IgD-negative memory B cell (primary cell): ENCODE data around the gene AQP10. TPM values are rescaled to one million over a fixed set of nuclear protein-coding genes. Genes with fewer than 3 reads are reported as not detected.
"Not testable (repeated sequence)": the region's sequence is repeated elsewhere in the genome, so short reads cannot be mapped to it uniquely, and the experiment has no call there.

Experiments used
- H3K27ac Mint-ChIP-seq, 3 donors: one replicate each; pipeline ENCODE4 v1.8.0; 2020 to 2022; ENCODE audit warnings: mild to moderate bottlenecking in 3 of 3, mixed read lengths in 3 of 3, moderate library complexity in 1 of 3
- H3K27me3 Mint-ChIP-seq: one replicate; pipeline ENCODE4 v1.8.0; 2021; ENCODE audit warnings: mixed read lengths
- H3K36me3 Mint-ChIP-seq: one replicate; pipeline ENCODE4 v1.8.0; 2020; ENCODE audit warnings: mild to moderate bottlenecking, mixed read lengths
- H3K4me1 Mint-ChIP-seq, 3 donors: one replicate each; pipeline ENCODE4 v1.8.0; 2020 to 2022; ENCODE audit warnings: mixed read lengths in 3 of 3, mild to moderate bottlenecking in 1 of 3
- H3K4me3 Mint-ChIP-seq, 4 donors: one replicate each; pipeline ENCODE4 v1.8.0; 2020 to 2022; ENCODE audit warnings: mild to moderate bottlenecking in 4 of 4, mixed read lengths in 4 of 4, moderate library complexity in 3 of 4
- H3K9me3 Mint-ChIP-seq, 3 donors: one replicate each; pipeline ENCODE4 v1.8.0; 2020 to 2021; ENCODE audit warnings: mixed read lengths in 3 of 3, mild to moderate bottlenecking in 1 of 3
- polyA plus RNA-seq: library from polyadenylated mRNA; unstranded; fragments of 300-500 nt; fragmentation: Illumina TruSeq; gene quantifications from one replicate; pipeline ENCODE4 v1.2.3, GENCODE V29; 2021

AQP10 gene, protein sequence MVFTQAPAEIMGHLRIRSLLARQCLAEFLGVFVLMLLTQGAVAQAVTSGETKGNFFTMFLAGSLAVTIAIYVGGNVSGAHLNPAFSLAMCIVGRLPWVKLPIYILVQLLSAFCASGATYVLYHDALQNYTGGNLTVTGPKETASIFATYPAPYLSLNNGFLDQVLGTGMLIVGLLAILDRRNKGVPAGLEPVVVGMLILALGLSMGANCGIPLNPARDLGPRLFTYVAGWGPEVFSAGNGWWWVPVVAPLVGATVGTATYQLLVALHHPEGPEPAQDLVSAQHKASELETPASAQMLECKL
- polyA plus RNA-seq: not detected

DNA sequence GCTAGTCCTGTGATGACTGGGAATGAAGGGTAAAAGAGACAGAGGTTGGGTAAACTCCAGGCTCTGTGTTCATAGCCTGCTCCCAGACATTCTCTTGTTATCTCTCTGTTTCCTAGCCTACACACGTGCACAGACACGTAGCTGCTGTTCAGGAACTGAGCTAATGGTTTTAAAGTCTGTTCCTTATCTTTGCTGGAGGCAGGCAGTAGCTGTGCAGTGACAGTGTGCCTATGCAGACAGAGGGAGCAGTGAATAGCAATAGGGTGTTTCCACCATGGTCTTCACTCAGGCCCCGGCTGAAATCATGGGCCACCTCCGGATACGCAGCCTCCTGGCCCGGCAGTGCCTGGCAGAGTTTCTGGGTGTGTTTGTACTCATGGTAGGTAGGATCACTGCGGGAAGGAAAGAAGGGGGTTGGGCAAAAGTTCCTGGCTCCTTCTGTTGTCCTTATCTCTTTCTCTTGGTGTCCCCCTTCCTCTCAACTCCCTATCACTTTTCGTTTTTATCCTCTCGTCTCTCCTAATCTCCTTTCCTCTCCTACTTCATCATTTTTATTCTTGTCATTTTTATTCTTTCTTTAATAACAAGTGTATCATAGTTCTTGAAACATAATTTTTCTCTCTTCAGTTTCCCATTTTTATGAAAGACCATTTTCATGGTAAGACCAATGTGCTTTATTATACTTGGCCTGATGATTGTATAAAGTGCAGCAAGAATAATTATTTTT is at the start of gene AQP10:
Gene AQP10 (plus strand): TSS at position 212 of the 727 bp plus-strand sequence. CDS start 63 bp downstream, at position 275.
- H3K27ac Mint-ChIP-seq: peak within 1 kb of the TSS in 1 of 3 donors; percentile 58
- peaks cover 2% of the 10 kb centered on the region for H3K36me3 Mint-ChIP-seq
- peaks cover 2 to 6% (median 5%) of the 10 kb centered on the region in 3 donors for H3K4me1 Mint-ChIP-seq
- H3K27me3 Mint-ChIP-seq: peaks cover 6% of the 10 kb centered on the region
- H3K4me3 Mint-ChIP-seq: peak within 1 kb of the TSS in 1 of 4 donors; percentile 9
- peaks cover 0 to 11% (median 4%) of the 10 kb centered on the region in 3 donors for H3K9me3 Mint-ChIP-seq

DNA sequence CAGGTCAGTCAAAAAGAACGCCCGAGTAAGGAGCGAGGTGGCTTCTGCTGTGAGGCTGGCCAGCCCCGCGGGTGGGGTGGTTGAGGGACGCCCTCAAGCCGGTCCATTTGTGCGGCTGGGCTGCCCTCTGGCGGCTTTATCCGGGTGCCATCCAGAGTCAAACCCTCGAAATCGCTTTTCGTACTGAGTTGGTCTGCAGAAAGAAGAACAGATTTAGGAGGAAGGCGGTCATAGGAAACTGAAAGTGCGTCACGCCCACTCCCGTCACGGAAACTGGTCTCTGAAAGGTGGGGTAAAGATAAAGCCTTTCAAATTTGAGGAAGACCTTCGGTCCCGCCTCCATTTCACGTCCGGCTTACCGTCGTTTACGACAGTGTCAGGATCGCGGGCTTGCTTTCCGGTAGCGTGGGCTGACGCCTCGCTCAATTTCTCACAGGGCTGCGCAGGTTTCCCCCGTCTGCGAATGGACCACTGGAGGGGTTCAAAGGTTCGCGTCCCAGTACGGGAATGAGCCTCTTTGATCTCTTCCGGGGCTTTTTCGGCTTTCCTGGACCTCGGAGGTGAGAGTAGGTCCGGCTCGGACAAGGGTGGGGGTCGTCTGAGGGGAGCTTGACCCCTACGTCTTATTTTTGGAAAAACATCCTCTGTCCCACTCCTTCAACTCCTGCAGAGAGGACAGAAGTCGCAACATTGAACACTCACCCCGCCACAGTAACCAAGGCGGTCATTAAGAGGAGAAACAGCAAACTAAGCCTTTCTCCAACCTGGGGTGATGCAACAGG is 48.5 kb upstream of the AQP10 start, which contains the start of gene HAX1:
Gene HAX1 (plus strand): TSS at position 413 of the 782 bp plus-strand sequence. CDS start 95 bp downstream, at position 508.
- Mint-ChIP-seq H3K27ac (peak within 1 kb of the TSS; percentile 90 to 99 (median 98)), H3K36me3 (peaks cover 2% of the 10 kb centered on the region)

DNA sequence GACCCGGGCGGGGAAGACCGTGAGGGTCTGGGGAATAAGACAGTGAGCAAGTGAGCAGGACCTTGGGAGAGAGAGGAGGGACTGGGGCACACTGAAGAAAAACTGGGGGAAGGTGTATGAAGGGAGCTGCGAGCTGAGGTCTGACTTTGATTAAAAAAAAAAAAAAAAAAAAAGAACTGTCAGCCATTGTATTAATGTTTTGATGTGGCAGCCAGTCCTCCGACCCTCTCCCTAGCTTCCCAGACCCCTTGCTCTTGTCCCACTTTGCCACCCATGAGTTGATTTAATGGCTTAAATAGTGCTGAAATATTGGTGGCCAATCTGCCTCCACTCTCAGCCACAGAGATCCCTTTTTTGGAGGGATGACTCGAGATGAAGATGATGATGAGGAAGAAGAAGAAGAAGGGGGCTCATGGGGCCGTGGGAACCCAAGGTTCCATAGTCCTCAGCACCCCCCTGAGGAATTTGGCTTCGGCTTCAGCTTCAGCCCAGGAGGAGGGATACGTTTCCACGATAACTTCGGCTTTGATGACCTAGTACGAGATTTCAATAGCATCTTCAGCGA is 47.8 kb upstream of the AQP10 start:
- Mint-ChIP-seq H3K9me3 (no peaks in the 10 kb centered on the region), H3K4me3 (peak overlapping the region; percentile 96 to 98 (median 97)), H3K27me3 (no peaks in the 10 kb centered on the region), H3K36me3 (peaks cover 2% of the 10 kb centered on the region), H3K27ac (peak overlapping the region; percentile 90 to 99 (median 98)), H3K4me1 (peaks cover 15 to 25% (median 18%) of the 10 kb centered on the region in 3 donors)

More for the DNA sequence above, 48.5 kb upstream of the AQP10 start, which contains the start of gene HAX1:
- H3K9me3 Mint-ChIP-seq: no peaks in the 10 kb centered on the region
- H3K4me1 Mint-ChIP-seq: peaks cover 15 to 25% (median 18%) of the 10 kb centered on the region in 3 donors
- peak within 1 kb of the TSS; percentile 96 to 98 (median 97) for H3K4me3 Mint-ChIP-seq
- no peaks in the 10 kb centered on the region for H3K27me3 Mint-ChIP-seq

DNA sequence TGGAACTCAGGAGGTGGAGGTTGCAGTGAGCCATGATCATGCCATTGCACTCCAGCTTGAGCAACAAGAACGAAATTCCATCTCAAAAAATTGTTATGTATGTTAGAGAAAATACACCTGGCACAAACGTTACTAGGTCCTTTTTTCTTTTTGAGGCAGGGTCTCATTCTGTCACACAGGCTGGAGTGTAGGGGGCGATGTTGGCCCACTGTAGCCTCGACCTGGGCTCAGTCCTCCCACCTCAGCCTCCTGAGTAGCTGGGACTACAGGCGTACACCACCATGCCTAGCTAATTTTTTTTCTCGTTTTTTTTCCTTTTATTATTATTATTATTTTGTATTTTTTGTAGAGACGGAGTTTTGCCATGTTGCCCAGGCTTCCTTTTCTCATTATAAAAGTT is 44.1 kb upstream of the AQP10 start:
- H3K36me3 Mint-ChIP-seq: peaks cover 2% of the 10 kb centered on the region
- peaks cover 10 to 17% (median 13%) of the 10 kb centered on the region in 3 donors for H3K4me1 Mint-ChIP-seq
- no peaks in the 10 kb centered on the region for H3K9me3 Mint-ChIP-seq
- H3K4me3 Mint-ChIP-seq: no peak overlapping the region
- H3K27me3 Mint-ChIP-seq: no peaks in the 10 kb centered on the region
- H3K27ac Mint-ChIP-seq: no peak overlapping the region

DNA sequence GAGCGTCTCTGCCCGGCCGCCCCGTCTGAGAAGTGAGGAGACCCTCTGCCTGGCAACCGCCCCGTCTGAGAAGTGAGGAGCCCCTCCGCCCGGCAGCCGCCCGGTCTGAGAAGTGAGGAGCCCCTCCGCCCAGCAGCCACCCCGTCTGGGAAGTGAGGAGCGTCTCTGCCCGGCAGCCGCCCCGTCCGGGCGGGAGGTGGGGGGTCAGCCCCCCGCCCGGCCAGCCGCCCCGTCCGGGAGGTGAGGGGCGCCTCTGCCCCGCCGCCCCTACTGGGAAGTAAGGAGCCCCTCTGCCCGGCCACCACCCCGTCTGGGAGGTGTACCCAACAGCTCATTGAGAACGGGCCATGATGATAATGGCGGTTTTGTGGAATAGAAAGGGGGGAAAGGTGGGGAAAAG is 33.3 kb upstream of the AQP10 start:
- H3K4me1 Mint-ChIP-seq, H3K36me3 Mint-ChIP-seq, H3K4me3 Mint-ChIP-seq, H3K27me3 Mint-ChIP-seq, H3K9me3 Mint-ChIP-seq, H3K27ac Mint-ChIP-seq: not testable (repeated sequence)

DNA sequence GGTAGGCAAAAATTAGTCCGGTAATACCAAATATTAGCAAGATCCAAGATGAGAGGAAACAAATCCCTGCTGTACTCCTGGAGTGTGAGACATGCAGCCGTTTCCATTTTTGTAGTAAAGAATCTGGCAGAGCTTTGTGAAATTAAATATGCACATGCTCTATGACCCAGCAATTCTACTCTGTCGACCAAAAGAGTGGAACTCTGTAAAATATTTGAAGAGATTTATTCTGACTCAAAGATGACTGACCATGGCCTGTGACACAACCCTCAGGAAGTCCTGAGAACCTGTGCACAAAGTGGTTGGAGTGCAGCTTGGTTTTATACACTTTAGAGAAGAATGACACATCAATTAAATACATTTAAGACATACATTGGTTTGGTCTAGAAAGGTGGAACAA is 32.2 kb upstream of the AQP10 start:
- Mint-ChIP-seq H3K36me3 (no peaks in the 10 kb centered on the region), H3K4me3 (no peak overlapping the region), H3K27me3 (peaks cover 5% of the 10 kb centered on the region), H3K9me3 (peaks cover 0 to 9% (median 0%) of the 10 kb centered on the region in 3 donors), H3K4me1 (no peaks in the 10 kb centered on the region), H3K27ac (no peak overlapping the region)

DNA sequence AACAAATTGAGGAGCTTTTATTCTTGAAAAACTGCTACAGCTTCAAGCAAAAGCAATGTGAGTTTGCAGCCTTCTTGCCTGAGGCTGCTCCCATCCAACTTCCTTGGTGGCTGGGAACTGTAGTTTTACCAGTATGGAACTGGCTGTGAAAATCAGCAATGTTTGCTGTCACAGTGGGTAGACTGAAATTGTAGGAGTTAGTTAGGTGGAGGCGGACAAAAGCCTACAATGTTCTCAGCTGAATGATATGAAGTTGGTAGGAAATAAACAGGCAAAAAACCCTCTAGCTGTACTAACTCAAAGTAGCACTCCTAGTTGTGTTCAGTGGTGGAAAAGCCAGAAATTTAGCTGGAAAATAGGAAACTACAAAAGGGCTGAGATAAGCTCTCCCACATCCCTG is 30.0 kb upstream of the AQP10 start:
- Mint-ChIP-seq H3K27me3 (peaks cover 5% of the 10 kb centered on the region), H3K4me1 (no peaks in the 10 kb centered on the region), H3K36me3 (peaks cover 4% of the 10 kb centered on the region), H3K4me3 (no peak overlapping the region), H3K9me3 (peaks cover 2 to 17% (median 10%) of the 10 kb centered on the region in 3 donors), H3K27ac (no peak overlapping the region)

DNA sequence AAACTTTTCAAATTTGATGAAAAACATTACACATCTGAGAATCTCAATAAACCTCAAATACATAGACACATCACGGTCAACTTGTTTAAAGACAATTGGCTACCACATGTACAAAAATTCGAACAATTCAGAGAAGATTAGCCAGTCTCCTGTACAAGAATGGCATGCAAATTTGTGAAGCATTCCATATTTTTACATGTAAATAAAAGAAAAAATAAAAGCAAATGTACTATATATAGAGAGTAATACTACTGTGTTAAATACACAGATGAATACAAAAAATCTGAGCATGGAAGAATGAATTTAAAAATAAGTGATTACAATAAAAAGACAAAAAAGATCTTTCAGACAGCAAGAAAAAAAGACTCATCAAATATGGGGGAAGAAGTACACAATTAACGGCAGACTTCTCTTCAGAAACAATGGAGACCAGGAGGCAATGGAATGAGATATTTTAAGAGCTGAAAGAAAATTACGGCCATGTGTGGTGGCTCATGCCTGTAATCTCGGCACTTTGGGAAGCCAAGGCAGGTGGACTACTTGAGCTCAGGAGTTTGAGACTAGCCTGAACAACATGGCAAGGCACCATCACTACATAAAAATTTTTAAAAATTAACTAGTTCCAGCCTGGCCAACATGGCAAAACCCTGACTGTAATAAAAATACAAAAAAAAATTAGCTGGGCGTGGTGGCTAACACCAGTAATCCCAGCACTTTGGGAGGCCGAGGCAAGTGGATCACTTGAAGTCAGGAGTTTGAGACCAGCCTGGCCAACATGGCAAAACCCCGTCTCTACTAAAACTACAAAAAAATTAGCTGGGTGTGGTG is 25.3 kb upstream of the AQP10 start:
- no peak overlapping the region for H3K27ac Mint-ChIP-seq
- no peak overlapping the region for H3K4me3 Mint-ChIP-seq
- peaks cover 0 to 1% (median 0%) of the 10 kb centered on the region in 3 donors for H3K4me1 Mint-ChIP-seq
- peaks cover 4% of the 10 kb centered on the region for H3K36me3 Mint-ChIP-seq
- no peaks in the 10 kb centered on the region for H3K27me3 Mint-ChIP-seq
- peaks cover 2 to 17% (median 15%) of the 10 kb centered on the region in 3 donors for H3K9me3 Mint-ChIP-seq

DNA sequence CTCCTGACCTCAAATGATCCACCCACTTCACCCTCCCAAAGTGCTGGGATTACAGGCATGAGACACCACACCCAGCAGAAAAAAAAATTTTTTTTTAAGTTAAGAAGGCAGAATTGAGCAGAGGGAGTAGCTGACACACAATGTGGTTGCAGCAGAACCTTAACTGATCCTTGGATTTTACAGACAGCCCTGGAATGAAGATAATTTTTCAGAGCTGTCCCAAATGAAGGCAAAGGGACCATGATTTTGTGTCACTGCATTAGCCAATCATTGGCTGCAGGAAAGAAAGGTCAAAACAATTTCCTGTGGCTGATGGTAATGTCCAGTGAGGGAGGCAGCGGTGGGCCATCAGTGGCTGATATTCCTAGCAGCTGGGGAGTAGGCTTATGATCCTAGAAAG is 19.3 kb upstream of the AQP10 start:
- peaks cover 0 to 1% (median 0%) of the 10 kb centered on the region in 3 donors for H3K4me1 Mint-ChIP-seq

DNA sequence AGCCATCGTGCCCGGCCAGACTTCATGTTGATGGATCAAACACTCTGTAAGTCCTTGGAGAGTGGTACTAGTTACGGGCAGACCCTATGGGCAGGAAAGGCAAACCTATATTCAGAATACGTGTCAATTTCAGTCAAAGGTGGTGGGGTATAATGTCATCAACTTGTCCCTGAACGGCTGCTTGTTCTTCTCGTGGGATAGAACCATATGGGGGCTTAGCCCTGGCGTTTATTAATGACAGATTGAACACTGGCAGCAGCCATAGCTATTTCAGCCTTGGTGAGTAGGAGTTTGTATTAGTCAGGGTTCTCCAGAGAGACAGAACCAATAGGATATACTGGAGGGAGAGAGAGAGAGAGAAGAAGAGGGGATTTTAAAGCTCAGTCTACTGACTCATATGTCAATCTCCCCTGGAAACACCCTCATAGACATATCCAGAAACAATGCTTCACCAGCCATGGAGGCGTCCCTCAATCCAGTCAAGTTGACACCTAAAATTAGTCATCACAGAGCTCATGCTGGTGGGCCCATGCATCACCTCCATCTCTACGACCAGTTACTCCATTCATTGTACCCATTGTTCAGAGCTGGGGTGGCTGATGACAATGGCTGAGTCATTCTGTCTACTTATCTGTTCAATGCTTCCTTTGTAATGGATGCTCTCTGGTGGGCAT is 16.1 kb upstream of the AQP10 start:
- no peaks in the 10 kb centered on the region for H3K27me3 Mint-ChIP-seq
- H3K27ac Mint-ChIP-seq: no peak overlapping the region
- no peaks in the 10 kb centered on the region for H3K36me3 Mint-ChIP-seq

More for the DNA sequence above, 19.3 kb upstream of the AQP10 start:
- no peaks in the 10 kb centered on the region for H3K27me3 Mint-ChIP-seq
- H3K27ac Mint-ChIP-seq: no peak overlapping the region
- H3K4me3 Mint-ChIP-seq: no peak overlapping the region
- H3K36me3 Mint-ChIP-seq: no peaks in the 10 kb centered on the region
- H3K9me3 Mint-ChIP-seq: peaks cover 0 to 3% (median 0%) of the 10 kb centered on the region in 3 donors

DNA sequence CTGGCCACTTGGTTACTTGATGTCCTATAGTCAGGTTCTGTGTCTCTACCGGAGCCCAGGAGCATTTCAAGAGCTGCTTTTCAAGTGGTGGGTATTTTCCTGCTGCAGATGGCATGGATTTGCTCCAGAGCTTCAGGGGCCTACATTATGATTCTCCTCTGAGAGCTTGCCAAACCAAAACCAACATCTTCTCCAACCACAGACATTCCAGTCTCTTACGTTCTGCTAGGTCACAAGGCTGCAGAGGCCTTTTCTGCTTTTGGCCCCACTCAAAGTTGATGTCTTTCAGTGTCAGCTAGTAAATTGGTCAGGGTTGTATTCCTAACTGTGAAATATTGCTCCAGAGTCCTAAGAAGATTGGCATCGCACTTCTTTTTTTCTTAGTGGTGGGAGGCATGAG is 14.7 kb upstream of the AQP10 start:
- H3K27me3 Mint-ChIP-seq: no peaks in the 10 kb centered on the region
- no peaks in the 10 kb centered on the region for H3K4me1 Mint-ChIP-seq
- H3K9me3 Mint-ChIP-seq: peaks cover 0 to 3% (median 3%) of the 10 kb centered on the region in 3 donors
- no peaks in the 10 kb centered on the region for H3K36me3 Mint-ChIP-seq
- H3K27ac Mint-ChIP-seq: no peak overlapping the region
- H3K4me3 Mint-ChIP-seq: no peak overlapping the region

More for the DNA sequence above, 16.1 kb upstream of the AQP10 start:
- Mint-ChIP-seq H3K4me3 (no peak overlapping the region), H3K9me3 (peaks cover 0 to 3% (median 3%) of the 10 kb centered on the region in 3 donors), H3K4me1 (no peaks in the 10 kb centered on the region)

DNA sequence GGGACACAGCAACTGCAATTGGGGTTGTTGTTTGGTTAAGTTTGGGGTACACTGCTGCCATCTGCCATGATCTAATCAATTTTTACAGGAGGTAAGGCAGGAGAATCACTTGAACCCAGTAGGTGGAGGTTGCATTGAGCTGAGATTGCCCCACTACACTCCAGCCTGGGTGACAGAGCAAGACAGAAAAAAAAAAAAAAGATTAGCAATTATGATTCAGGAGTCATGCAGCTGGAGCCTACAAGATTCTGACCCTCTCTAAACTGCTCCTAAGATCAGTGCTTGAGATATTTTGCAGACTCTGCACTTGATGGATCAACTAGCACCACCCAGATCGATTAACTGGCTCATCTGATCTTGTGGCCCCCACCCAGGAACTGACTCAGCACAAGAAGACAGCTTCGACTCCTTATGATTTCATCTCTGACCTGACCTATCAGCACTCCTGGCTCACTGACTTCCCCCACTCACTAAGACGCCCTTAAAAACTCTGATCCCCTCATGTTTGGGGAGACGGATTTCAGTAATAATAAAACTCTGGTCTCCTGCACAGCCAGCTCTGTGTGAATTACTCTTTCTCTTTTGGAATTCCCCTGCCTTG is 13.1 kb upstream of the AQP10 start:
- H3K27ac Mint-ChIP-seq: peak overlapping the region in 1 of 3 donors; percentile 14
- H3K27me3 Mint-ChIP-seq, H3K4me3 Mint-ChIP-seq, H3K4me1 Mint-ChIP-seq, H3K9me3 Mint-ChIP-seq, H3K36me3 Mint-ChIP-seq: not testable (repeated sequence)

DNA sequence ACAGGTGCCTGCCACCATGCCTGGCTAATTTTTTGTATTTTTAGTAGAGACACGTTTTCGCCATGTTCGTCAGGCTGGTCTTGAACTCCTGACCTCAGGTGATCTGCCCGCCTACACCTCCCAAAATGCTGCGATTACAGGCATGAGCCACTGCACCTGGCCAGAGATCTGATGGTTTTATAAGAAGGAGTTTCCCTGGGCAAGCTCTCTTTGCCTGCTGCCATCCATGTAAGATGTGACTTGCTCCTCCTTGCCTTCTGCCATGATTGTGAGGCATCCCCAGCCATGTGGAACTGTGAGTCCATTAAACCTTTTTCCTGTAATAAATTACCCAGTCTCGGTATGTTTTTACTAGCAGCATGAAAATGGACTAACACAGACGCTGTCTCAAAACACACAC is 11.8 kb upstream of the AQP10 start:
- H3K4me3 Mint-ChIP-seq, H3K4me1 Mint-ChIP-seq, H3K36me3 Mint-ChIP-seq: not testable (repeated sequence)

More for the DNA sequence above, 11.8 kb upstream of the AQP10 start:
- not testable (repeated sequence) for H3K27ac Mint-ChIP-seq, H3K9me3 Mint-ChIP-seq, H3K27me3 Mint-ChIP-seq
